Skeletal muscle satellite cell (primary cell): ENCODE data around the gene SLC26A11. TPM values are rescaled to one million over a fixed set of nuclear protein-coding genes. Genes with fewer than 3 reads are reported as not detected.

Source experiments
- H3K27me3 ChIP-seq: 2 replicates; pipeline ENCODE4 v1.7.0; 2013; ENCODE audit warnings: low read length; ENCODE audit not compliant: control insufficient read depth, insufficient read depth
- H3K36me3 ChIP-seq: 2 replicates; pipeline ENCODE4 v1.7.0; 2013; ENCODE audit warnings: mild to moderate bottlenecking, control low read depth, low read length; ENCODE audit not compliant: insufficient read depth
- H3K4me1 ChIP-seq: 2 replicates; pipeline ENCODE4 v1.7.0; 2013; ENCODE audit warnings: low read length; ENCODE audit not compliant: control insufficient read depth, insufficient read depth
- H3K4me2 ChIP-seq: 2 replicates; pipeline ENCODE4 v1.7.0; 2013; ENCODE audit warnings: mild to moderate bottlenecking, low read length
- H3K4me3 ChIP-seq: 2 replicates; pipeline ENCODE4 v1.7.0; 2013; ENCODE audit warnings: low read length
- H3K9ac ChIP-seq: 2 replicates; pipeline ENCODE4 v1.7.0; 2013; ENCODE audit warnings: mild to moderate bottlenecking, low read depth, low read length, moderate library complexity
- H3K9me3 ChIP-seq: replicated peaks from 2 replicates; pipeline ENCODE4 v1.7.0; 2013; ENCODE audit warnings: mild to moderate bottlenecking, control low read depth, low read length
- total RNA-seq: library from RNA; depleted of rRNA; stranded (reverse); fragments of >200 nt; gene quantifications from 2 replicates; pipeline ENCODE4 v1.2.3, GENCODE V29; 2012; rRNA removed

The SLC26A11 gene
- 6.3 and 8.5 TPM in 2 replicates for total RNA-seq

GRCh38 chr17:80220054-80220735, at the start of gene SLC26A11, which contains the start of gene SGSH:
SLC26A11 (plus strand) TSS chr17:80220427; CDS start chr17:80221561, 1,134 bp downstream.
SGSH (minus strand) TSS chr17:80220333; CDS start chr17:80220313, 20 bp downstream.
- peaks cover 15% of the 10 kb centered on the region for H3K4me1 ChIP-seq
- H3K9ac ChIP-seq: peak within 1 kb of the TSS; percentile 92
- H3K4me3 ChIP-seq: peak within 1 kb of the TSS; percentile 99
- H3K27me3 ChIP-seq: no peaks in the 10 kb centered on the region
- H3K4me2 ChIP-seq: peak within 1 kb of the TSS; percentile 99
- H3K36me3 ChIP-seq: peaks cover 17% of the 10 kb centered on the region
- H3K9me3 ChIP-seq: no peaks in the 10 kb centered on the region

- no peaks in the 10 kb centered on the region for H3K36me3 ChIP-seq
- peaks cover 33% of the 10 kb centered on the region for H3K27me3 ChIP-seq
Observed at GRCh38 chr17:80171681-80172080, 48.5 kb upstream of the SLC26A11 start.

GRCh38 chr17:80173126-80173525, 47.1 kb upstream of the SLC26A11 start:
- H3K4me3 ChIP-seq: no peak overlapping the region
- H3K36me3 ChIP-seq: no peaks in the 10 kb centered on the region
- no peaks in the 10 kb centered on the region for H3K9me3 ChIP-seq
- no peak overlapping the region for H3K4me2 ChIP-seq
- no peak overlapping the region for H3K9ac ChIP-seq
- H3K4me1 ChIP-seq: peaks cover 6% of the 10 kb centered on the region
- H3K27me3 ChIP-seq: peaks cover 37% of the 10 kb centered on the region

More at GRCh38 chr17:80171681-80172080, 48.5 kb upstream of the SLC26A11 start:
- Histone ChIP-seq H3K4me1 (peaks cover 6% of the 10 kb centered on the region), H3K9ac (no peak overlapping the region), H3K9me3 (no peaks in the 10 kb centered on the region), H3K4me3 (no peak overlapping the region), H3K4me2 (no peak overlapping the region)

GRCh38 chr17:80173916-80174315, 46.3 kb upstream of the SLC26A11 start:
- peaks cover 34% of the 10 kb centered on the region for H3K27me3 ChIP-seq

GRCh38 chr17:80176757-80177156, 43.5 kb upstream of the SLC26A11 start:
- Histone ChIP-seq H3K4me2 (no peak overlapping the region), H3K9me3 (no peaks in the 10 kb centered on the region), H3K36me3 (no peaks in the 10 kb centered on the region), H3K4me3 (no peak overlapping the region), H3K9ac (no peak overlapping the region), H3K27me3 (peaks cover 26% of the 10 kb centered on the region), H3K4me1 (peaks cover 6% of the 10 kb centered on the region)

More at GRCh38 chr17:80173916-80174315, 46.3 kb upstream of the SLC26A11 start:
- no peak overlapping the region for H3K4me3 ChIP-seq
- no peaks in the 10 kb centered on the region for H3K36me3 ChIP-seq
- H3K4me2 ChIP-seq: no peak overlapping the region
- no peak overlapping the region for H3K9ac ChIP-seq
- no peaks in the 10 kb centered on the region for H3K9me3 ChIP-seq
- H3K4me1 ChIP-seq: peaks cover 6% of the 10 kb centered on the region

- H3K4me1 ChIP-seq: peaks cover 6% of the 10 kb centered on the region
- H3K9ac ChIP-seq: no peak overlapping the region
- no peaks in the 10 kb centered on the region for H3K9me3 ChIP-seq
- no peak overlapping the region for H3K4me2 ChIP-seq
- no peak overlapping the region for H3K4me3 ChIP-seq
- no peaks in the 10 kb centered on the region for H3K36me3 ChIP-seq
- peaks cover 28% of the 10 kb centered on the region for H3K27me3 ChIP-seq
Observed at GRCh38 chr17:80177986-80178595, 42.1 kb upstream of the SLC26A11 start.

- Histone ChIP-seq H3K36me3 (no peaks in the 10 kb centered on the region), H3K9me3 (no peaks in the 10 kb centered on the region)
Observed at GRCh38 chr17:80180192-80180591, 40.0 kb upstream of the SLC26A11 start.

GRCh38 chr17:80181431-80181830, 38.8 kb upstream of the SLC26A11 start:
- H3K9me3 ChIP-seq: no peaks in the 10 kb centered on the region
- no peak overlapping the region for H3K4me2 ChIP-seq
- no peaks in the 10 kb centered on the region for H3K36me3 ChIP-seq
- H3K4me1 ChIP-seq: no peaks in the 10 kb centered on the region
- H3K9ac ChIP-seq: no peak overlapping the region
- peaks cover 28% of the 10 kb centered on the region for H3K27me3 ChIP-seq
- H3K4me3 ChIP-seq: no peak overlapping the region

More at GRCh38 chr17:80180192-80180591, 40.0 kb upstream of the SLC26A11 start:
- H3K4me2 ChIP-seq: no peak overlapping the region
- H3K9ac ChIP-seq: no peak overlapping the region
- peaks cover 28% of the 10 kb centered on the region for H3K27me3 ChIP-seq
- peaks cover 5% of the 10 kb centered on the region for H3K4me1 ChIP-seq
- no peak overlapping the region for H3K4me3 ChIP-seq

GRCh38 chr17:80182118-80182844, 37.9 kb upstream of the SLC26A11 start:
- H3K4me2 ChIP-seq: no peak overlapping the region
- H3K4me3 ChIP-seq: no peak overlapping the region
- H3K4me1 ChIP-seq: peaks cover 6% of the 10 kb centered on the region
- no peaks in the 10 kb centered on the region for H3K36me3 ChIP-seq
- no peak overlapping the region for H3K9ac ChIP-seq
- peaks cover 28% of the 10 kb centered on the region for H3K27me3 ChIP-seq
- no peaks in the 10 kb centered on the region for H3K9me3 ChIP-seq

GRCh38 chr17:80182845-80183223, 37.4 kb upstream of the SLC26A11 start:
- Histone ChIP-seq H3K9me3 (no peaks in the 10 kb centered on the region), H3K4me2 (no peak overlapping the region), H3K4me1 (peaks cover 11% of the 10 kb centered on the region), H3K4me3 (no peak overlapping the region), H3K9ac (no peak overlapping the region), H3K36me3 (no peaks in the 10 kb centered on the region), H3K27me3 (peaks cover 27% of the 10 kb centered on the region)

- H3K4me3 ChIP-seq: no peak overlapping the region
- no peak overlapping the region for H3K4me2 ChIP-seq
- H3K36me3 ChIP-seq: no peaks in the 10 kb centered on the region
- H3K4me1 ChIP-seq: peaks cover 12% of the 10 kb centered on the region
- no peak overlapping the region for H3K9ac ChIP-seq
- H3K27me3 ChIP-seq: peaks cover 23% of the 10 kb centered on the region
- no peaks in the 10 kb centered on the region for H3K9me3 ChIP-seq
Observed at GRCh38 chr17:80183581-80184422, 36.4 kb upstream of the SLC26A11 start.
